Fibroblast of skin of back (primary cell): ENCODE measurements around the gene FBLN2.
"Not testable (repeated sequence)": the region's sequence is repeated elsewhere in the genome, so short reads cannot be mapped to it uniquely, and the experiment has no call there.

Source experiments
- DNase-seq: peaks from one replicate; pipeline ENCODE4 v3.0.0-alpha.2; 2013

Gene FBLN2

DNA sequence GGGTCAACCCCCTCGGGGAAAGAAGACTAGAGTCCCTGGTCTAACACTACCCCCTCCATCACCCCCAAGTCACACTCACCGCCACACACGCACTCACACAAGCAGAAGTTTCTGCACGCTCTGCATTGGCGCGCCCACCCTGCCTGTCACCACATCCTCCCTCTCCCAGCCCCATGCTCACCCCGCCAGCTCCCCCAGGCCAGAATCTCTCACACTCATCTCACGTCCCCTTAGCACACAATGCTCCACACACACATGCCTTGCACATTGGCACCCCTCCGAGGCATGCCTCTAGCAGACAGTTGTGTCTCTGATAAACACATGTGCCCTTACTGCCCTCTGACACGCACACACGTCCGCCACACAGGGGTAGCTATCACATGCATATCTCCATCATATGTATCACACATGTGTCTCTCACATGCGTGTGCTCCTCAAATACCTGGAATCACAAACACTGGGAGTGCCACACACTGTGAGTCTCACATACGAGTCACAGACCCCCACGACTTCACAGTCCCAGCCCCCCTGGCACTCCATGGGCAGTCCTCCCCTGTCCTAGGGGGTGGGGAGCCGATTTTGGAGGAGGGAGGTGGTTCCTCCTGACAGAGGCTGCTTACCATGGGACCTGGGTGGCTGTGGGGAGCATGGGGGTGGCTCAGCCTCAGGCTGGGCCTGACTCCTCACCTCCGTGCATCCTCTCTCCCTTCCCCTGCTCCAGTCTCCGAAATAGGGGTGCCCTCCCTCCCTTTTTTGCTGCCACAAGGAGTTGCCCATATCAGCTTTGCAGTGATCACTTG is 898 bp downstream of the FBLN2 start:
- no peak for DNase-seq

DNA sequence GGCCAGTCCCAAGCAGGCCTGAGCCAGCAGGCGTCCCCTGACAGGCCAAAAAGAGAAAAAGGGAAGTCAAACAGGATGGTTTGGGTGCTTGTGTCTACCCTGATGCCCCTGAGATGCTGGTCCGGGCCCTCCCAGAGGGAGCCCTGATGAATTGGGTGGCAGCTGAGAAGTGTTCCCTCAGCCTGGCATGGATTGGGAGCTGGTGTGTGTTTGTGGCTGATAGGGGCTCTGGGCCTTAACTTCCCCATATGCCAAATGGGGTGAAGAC is 1.4 kb downstream of the FBLN2 start:
- DNase-seq: no peak

DNA sequence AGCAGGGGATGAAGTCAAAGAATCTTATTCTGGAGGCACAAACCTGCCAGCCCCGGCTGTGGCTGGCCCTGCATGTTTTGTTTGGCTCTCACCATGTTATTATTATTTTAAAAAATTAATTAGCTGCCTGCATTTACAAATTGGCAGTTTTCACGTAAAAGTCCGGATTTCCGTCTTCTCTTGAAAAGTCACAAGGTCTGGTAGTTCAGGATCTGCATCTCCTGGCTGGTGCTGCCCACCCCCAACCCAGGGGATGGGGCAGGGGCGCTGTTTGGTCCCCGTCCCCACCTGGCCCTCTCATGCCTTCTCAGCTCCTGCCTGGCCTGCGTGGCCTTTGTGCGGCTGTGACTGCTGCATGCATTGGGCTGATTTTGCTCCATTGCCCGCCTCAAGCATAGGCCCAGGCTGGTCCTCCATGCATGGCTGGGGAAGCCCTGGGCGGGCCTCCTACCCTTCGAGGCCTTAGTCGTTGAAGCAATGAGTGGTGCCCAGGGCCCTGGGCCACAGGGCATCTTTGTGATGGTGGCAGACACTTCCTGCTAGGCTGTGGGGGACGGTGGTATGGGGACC is 2.0 kb downstream of the FBLN2 start:
- no peak for DNase-seq

DNA sequence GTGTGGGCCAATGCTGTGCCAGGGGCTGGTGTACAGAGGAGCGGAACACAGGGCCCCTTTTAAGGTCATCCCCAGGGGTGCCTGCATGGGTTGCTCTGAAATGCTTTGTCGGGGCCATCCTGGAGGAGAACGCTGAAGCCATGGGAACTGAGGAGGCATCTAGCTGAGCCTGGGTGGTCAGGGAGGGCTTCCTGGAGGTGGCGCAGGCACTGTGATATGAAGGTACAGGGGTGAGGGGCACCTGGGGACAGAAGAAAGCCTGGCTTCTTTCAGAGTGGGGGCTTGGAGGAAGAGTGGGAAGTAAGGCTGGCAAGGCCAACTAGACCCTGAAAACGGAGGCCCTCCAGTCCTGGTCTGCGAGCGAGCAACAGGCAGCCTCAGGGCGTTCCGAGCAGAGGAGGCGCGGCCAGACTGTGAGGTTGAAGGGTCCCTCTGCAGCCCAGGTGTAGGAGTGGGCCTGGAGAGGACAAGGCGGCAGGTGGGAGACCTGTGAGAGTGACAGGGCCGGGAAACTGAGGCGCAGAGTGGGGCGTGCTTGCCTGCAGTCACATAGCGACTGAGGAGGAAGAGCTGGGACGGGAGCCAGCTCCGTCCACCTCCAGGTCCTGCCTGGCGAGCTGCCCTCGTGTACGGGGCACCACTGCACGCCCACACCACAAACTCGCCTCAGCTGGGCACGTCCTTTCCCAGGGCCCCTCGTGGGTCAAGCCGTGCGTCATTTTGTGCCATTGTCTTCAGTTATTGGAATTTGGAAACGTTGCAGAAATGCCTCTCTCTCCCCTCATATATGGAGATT is 4.1 kb downstream of the FBLN2 start:
- no peak for DNase-seq

DNA sequence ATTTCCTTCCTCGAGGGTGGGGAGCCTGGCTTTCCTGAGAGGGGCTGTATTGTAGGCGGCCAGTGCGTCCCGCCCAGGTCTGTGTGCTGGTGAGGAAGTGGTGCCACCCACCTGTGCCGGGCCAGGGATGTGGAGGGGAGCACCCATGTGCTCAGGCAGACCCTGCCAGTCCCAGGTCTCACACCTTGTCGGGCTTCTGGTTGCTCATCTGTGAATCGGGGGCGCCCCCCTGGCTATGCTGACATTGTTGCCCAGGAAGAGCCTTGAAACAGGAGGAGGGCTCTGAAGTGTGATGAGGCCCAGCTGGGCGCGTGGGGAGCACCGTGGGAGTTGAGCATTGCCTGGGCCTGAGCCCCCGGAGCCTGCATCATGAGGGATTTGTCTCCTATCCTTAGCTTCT is 4.8 kb downstream of the FBLN2 start:
- DNase-seq: no peak

DNA sequence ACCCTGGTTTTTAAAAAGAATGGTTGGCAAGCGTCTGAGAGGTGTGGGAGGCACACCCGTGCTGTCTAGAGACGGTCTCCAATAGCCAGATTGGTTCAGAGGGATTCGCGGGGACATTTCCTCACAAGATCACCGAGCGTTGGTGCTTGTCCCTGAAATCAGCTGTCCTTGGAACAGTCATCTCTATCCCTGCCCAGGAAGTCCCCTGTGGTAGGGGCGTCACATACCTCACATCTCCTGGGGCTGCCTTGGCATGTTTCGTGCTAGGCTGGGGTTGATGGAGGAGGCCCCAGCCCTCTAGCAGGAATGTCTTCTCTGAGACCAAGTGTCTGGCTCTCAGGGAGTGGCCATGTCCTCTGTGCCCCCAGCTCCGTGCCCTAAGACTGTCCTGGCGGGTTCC is 6.8 kb downstream of the FBLN2 start:
- DNase-seq: peak; percentile 73

DNA sequence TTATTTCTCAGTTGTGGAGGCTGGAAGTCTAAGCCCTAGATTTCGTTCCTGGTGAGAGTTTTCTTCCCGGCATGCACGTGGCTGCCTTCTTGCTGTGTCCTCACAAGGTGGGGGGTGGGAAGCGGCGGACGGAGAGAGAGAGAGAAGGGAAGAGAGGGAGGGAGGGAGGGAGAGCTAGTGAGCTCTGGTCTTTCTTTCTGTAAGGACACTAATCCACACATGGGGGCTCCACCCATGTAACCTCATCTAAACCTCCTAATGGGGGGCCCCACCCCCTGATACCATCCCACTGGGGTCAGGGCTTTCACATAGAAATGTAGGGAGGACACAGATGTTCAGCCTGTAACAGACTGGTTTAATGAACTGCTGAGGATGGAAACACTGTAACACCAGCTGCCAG is 7.3 kb downstream of the FBLN2 start:
- DNase-seq: no peak

DNA sequence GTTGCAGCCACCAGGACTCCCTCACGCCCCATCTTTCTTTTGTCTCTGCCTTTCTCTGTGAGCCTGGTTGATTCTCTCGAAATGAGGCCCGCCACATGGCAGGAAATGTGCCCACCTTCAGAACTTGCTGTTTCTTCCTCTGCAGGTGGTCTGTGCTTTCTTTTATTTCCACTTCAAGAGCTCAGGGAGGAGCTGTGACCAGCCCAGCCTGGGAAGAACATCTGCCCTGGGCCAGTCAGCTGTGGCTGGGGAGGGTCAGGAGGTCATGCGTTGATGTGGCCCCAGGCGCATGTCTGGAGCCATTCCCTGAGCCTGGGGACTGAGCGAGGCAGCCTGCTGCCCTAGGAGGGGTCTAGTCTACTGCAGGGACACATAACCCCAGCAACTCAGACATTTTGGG is 8.0 kb downstream of the FBLN2 start:
- no peak for DNase-seq

DNA sequence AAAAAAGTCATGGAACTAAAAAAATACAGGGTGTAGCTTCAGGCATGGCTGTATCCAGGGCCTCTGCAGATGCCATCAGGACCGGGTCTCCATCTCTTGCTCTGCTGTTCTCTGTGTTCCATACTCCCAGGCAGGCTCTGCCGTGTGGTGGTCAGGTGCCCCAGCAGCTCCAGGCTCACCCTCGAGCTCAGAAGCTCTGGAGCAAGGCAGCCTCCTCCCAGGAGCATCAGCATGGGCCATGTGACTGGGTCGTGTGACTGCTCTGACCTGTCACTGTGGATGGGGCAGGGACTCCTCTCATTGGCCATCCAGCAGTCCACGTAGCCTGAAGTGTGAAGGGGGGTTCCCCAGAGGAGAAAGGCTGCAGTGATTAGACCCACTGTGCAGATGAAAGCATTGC is 8.5 kb downstream of the FBLN2 start:
- no peak for DNase-seq

DNA sequence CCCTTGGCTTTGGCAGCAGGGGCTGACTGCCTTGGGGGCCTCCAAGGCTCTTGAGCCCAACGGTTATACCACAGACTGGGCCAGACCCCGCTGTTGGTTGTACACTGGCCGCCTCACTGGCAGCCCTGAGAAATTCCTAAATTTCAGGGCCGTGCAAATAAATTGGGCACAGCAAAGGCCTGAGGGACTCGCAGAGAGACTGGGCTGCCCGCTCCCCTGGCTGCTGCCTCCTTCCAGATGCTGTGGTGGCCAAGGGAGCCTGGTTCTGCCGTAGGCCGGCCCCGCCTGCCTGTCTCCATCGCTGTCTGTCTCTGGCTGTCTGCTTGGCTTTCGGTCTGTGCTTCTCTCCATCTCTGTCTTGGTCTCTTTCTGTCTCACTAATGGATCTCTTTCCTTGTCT is 9.0 kb downstream of the FBLN2 start:
- no peak for DNase-seq

DNA sequence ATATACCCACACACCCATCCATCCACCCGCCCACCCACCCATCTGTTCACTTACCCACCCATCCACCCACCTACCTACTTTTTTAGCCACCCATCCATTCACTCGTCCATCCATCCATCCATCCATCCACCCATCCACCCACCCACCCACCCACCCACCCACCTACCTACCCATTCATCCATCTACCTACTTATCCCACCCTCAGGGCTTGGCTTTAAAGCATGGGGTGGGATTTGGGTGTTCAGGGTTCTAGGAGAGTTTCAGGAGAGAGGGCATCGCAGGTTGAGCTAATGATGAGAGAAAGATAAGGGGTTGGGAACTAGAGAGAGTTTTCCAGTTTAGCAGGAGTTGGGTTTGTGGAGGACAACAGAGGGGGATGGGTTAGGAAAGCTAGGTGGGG is 9.7 kb downstream of the FBLN2 start:
- DNase-seq: no peak

DNA sequence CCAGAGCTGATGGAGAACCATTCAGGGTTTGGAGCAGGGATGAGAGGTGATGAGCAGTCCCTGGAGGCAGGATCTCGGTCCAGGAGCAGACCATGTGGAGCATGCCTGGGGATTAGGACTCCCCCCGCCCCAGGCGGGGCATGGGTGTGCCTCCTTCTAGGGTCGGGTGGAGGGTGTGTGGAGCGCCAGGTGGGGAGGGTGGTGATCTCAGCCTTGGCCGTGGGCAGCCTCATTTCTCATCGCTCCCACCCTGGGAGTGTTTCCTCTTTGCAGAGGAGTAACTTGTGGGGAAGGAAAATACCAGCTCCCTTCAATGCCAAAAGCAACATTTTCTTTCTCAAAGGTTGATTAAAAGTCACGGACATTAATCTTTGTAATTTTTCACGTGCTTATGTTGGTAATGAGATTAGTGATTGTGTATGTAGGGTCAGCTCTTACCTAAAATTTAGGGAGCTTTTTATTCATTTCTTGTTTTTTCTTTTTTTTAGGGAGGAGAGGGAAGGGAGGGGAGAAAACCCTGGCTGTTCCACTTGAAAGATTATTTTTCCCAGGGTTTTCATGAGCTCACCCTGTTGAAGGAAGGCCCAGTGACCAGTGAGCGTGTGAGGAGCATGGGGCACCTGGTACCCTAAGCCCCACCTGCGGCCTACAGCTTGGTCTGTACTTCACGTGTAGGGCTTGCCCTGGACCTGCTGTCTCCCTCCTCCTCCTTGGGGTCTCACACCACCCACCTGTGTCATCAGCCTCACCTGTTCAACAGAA is 11.0 kb downstream of the FBLN2 start:
- DNase-seq: no peak

DNA sequence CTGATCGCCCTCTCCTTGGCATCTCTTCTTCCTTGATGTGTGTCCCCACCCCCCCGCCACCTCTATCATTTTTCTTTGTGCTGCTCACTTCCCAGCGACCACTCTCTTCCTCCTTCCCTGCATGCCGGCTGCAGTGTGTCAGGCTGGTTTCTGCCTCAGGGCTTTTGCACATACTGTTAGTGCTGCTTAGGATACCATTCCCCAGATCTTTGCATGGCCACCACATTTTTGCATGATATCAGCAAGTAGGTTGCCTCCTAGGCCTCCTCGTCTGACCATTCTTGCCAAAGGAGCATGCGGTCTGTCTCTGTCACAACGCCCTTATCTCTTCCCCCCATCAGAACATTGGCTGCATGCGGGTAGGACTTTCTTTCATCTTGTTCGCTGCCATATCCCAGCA is 12.5 kb downstream of the FBLN2 start:
- no peak for DNase-seq

DNA sequence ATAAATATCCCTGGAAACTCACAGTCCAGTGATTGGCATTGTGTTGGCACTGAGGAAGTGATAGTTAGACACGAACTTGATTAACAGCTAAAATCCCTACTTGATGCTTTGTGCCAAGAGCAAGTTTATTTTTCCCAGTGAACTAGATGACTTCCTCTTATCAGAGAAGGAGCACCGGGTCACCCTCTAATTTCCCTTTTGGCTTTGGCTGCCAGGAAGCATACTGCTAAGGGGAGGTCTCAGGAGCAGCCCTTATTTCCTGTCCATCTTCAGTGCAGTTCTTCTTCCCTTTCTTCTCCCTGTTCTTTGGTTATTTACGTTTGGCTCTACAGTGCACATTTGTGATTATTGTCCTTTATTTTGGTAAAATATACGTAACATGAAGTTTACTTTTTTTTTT is 13.0 kb downstream of the FBLN2 start:
- DNase-seq: no peak

DNA sequence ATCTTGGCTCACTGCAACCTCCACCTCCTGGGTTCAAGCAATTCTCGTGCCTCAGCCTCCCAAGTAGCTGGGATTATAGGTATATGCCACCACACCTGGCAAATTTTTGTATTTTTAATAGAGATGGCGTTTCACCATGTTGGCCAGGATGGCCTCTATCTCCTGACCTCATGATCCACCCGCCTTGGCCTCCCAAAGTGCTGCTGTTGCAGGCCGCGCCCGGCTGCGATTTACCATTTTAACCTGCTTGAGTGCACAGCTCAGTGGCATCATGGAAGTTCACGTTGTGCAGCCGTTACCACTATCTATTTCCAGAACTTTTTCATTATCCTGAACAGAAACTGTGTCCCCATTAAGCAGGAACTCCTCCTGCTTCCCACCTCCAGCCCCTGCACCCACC is 13.5 kb downstream of the FBLN2 start:
- DNase-seq: not testable (repeated sequence)

DNA sequence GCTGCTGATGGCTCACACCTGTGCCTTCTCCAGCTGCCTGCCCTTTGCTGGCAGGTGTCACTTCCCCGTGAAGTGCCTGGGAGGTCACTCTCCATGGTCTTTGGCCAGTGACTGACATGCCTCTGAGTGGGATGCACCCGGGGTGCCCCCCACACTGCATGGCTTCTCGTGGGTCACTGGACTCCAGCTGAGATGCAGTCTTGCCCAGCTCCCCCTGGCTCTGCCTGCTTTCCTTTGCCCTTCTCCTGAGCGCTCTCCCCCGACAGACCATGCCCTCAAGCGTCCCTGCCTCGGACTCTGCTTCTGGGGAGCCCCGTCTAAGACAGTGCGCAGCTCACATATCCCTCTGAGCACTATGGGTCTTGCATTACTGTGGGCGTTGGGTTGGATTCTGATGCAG is 14.4 kb downstream of the FBLN2 start:
- no peak for DNase-seq

DNA sequence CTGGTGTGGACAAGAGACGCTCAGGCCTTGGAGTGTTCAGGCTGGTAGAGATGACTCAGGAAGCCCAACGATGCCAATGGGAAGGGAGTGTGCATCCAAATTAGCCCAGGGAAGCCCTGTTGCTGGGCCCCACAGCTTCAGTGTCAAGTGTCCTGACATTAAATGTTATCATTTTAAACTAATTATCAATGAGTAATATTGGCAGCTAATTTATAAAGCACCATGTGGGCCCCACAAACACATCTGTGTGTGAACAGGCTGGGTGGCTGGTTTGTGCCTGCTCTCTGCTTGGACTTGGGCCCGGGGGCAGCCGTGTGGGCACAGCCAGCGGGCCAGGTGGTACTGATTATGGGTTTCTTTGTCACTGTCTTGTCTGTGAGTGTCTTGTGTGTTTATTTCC is 15.0 kb downstream of the FBLN2 start:
- DNase-seq: no peak

DNA sequence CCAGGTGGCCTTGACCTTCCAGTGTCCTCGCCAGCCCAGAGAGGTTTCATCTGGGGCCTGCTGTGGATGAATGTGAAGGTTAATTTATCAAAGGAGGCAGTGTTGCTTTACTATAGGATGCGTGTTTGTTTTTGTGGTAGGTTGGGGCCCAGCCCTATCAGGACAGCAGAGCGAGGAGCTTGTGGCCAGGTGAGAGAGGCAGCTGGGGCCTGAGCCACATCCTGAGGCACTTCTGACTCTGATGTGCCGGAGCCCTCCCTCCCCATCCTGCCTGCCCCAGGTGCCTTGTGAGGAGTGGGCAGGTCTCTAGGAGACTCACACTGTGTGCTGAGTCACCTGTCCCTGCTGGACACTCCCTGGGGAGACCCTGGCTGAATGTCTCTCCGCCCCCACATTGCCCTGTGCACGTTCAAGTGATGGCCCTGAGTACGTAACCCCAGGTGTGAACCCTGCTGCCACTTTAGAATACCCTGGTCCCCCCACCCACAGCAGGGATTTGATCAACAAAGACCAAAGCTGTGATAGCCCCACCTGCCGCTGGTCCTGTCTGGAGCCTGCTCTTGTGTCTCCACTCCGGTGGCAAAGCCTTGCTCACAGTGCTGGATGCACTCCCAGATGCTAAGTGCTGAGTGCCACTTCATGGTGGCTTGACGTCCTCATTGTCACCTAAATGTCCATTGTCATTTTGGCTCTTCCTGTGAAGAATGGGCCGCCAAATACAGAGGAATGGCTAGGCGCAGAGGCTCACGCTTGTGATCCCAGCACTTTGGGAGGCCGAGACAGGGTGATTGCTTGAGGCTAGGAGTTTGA is 16.0 kb downstream of the FBLN2 start:
- DNase-seq: no peak

DNA sequence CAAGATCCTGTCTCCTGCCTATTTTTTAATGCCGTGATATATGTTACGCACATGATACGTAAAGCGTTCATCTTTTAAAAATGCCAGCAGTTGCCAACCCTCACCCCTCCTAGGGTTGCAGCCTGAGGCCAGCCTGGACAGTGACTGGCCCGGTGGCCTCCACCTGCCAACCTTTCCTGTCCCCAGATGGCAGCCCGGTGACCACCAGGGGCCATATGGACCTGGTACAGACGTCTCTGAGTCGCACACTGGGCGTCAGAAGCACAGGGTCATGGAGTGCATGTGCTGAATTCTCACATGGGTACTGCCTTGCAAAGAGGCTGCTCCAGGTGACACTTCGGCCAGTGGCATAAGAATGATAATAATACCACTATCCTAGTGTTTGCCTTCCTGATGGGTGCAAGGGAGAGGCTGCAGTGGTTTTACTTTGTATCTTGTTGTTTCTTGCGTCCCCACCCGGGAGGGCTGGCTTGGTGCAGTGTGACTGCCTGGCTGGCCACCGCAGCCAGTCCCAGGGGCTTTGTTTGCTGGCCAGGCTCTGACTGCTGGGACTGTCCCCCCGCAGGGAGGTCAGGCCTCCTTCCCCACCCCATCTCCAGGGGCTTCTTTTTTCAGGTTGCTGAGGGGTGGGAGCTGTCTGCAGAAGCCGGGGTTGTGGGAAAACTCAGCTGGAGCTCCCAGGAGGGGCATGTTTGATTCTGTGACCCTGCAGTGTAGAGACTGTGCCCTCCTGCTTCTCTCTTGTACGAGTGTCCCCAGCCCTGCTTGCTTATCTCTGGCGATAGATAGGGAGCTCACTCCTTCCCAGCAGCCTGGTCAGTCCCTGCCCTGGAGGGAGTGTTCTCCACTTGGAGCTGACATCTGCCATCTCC is 16.9 kb downstream of the FBLN2 start:
- no peak for DNase-seq

DNA sequence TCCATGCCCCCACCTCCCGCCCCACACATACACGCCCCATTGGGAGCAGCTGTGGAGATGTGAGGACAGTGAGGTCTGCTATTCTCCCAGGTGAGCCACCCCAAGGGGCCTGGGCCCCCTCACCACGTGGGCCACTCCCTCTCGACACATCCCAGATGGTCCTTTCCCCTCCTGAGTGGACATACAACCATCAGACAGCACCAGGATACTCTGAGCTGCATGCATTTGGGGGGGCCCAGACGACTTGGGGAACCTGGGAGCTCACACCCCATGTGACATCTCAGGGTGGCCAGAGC is 17.5 kb downstream of the FBLN2 start:
- DNase-seq: no peak

DNA sequence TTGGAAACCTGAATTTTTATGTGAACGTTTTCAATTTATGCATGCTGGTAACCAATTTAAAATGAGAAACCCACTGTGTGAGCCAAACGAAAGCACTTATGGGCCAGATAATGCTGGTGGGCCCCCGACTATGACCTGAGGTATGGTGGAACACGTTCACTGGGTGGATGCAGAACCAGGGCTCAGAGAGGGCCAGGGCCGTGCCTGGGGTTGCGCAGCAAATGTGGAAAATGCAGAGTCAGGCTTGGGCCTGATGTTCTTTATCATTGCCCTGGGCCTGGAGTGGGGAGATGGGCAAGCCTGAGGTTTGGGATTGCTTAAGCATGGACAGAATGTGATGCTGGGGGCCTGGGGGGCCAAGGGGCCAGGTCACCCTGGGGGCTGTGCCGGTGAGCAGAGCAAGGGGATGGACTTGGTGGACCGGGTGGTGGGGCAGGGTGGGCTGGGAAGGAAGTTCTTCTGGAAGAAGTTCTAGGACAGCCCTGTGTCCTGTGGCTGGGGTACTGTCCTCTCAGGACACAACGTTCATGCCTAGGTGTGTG is 17.9 kb downstream of the FBLN2 start:
- DNase-seq: no peak
